ENCODE measurements around the gene CNPY2. TPM values are rescaled to one million over a fixed set of nuclear protein-coding genes. Genes with fewer than 3 reads are reported as not detected.

CNPY2 gene
- total and polyA plus RNA-seq, 2 of the 13 experiments (the other 11 are each of a cell fraction or from before 2014, with no cell fraction given): 285 to 356 TPM

- TF ChIP-seq MXD4 (CRISPR knock-in tag; IDR thresholded peaks at IDR 0.05) (no peak), RFX5 (IDR thresholded peaks at IDR 0.05; ENCODE audit: low read depth, low read length) (no peak), ZBTB26 (CRISPR knock-in tag; IDR thresholded peaks at IDR 0.05; ENCODE audit: borderline replicate concordance) (no peak), LBX2 (CRISPR knock-in tag; IDR thresholded peaks at IDR 0.05; ENCODE audit: borderline replicate concordance) (no peak), FOXO4 (CRISPR knock-in tag; conservative IDR thresholded peaks at IDR 0.05) (no peak), ZNF430 (CRISPR knock-in tag; IDR thresholded peaks at IDR 0.05) (no peak; the same call in 1 of the 2 replicates), NR2F2 (IDR thresholded peaks at IDR 0.05; ENCODE audit: borderline replicate concordance, low read depth) (peak; percentile 43; the same call in 1 of the 2 replicates), ZNF737 (CRISPR knock-in tag; IDR thresholded peaks at IDR 0.05; ENCODE audit: borderline replicate concordance) (no peak), ZNF576 (CRISPR knock-in tag; IDR thresholded peaks at IDR 0.05) (no peak), HOXA9 (CRISPR knock-in tag; IDR thresholded peaks at IDR 0.05; ENCODE audit: borderline replicate concordance) (no peak), MEIS1 (CRISPR knock-in tag; IDR thresholded peaks at IDR 0.05; ENCODE audit: borderline replicate concordance) (no peak), HDAC2 (CRISPR knock-in tag; IDR thresholded peaks at IDR 0.05) (peak; percentile 66; the same call in 1 of the 2 replicates), JUND (CRISPR knock-in tag; IDR thresholded peaks at IDR 0.05) (no peak), NR2C2 (CRISPR knock-in tag; IDR thresholded peaks at IDR 0.05; ENCODE audit: borderline replicate concordance) (no peak), ZFP36 (IDR thresholded peaks at IDR 0.05; ENCODE audit: borderline replicate concordance, low read depth, low read length, partially characterized antibody) (no peak), DPF2 (CRISPR knock-in tag; IDR thresholded peaks at IDR 0.05; ENCODE audit: borderline replicate concordance, low read depth) (peak; percentile 67; the same call in 1 of the 2 replicates), ZBTB10 (CRISPR knock-in tag; IDR thresholded peaks at IDR 0.05; ENCODE audit: borderline replicate concordance) (0 out of 2 replicates have a peak, but pooled peaks have one; percentile 39), CBX1 (IDR thresholded peaks at IDR 0.05; ENCODE audit: low read depth) (no peak), NFKBIZ (CRISPR knock-in tag; IDR thresholded peaks at IDR 0.05) (no peak)
Observed at GRCh38 chr12:56362130-56363059, 46.6 kb upstream of the CNPY2 start, which contains the start of gene APOF (continued).

All from HepG2 (cell line).